DND-41 (cell line): ENCODE results near the gene HSDL2.

ENCODE experiments used
- EZH2 ChIP-seq: IDR thresholded peaks from 3 replicates; pipeline ENCODE4 v1.6.1; 2012; ENCODE audit warnings: borderline replicate concordance, low read depth, mild to moderate bottlenecking, moderate library complexity, low read length, inconsistent platforms; ENCODE audit not compliant: severe bottlenecking
- TF ChIP-seq, protein P1 (sequence below): IDR thresholded peaks from 2 replicates; pipeline ENCODE4 v1.5.1; 2012; ENCODE audit warnings: borderline replicate concordance, low read length, moderate library complexity, mild to moderate bottlenecking; ENCODE audit not compliant: poor library complexity, severe bottlenecking; ENCODE audit errors: extremely low read depth

DNA sequence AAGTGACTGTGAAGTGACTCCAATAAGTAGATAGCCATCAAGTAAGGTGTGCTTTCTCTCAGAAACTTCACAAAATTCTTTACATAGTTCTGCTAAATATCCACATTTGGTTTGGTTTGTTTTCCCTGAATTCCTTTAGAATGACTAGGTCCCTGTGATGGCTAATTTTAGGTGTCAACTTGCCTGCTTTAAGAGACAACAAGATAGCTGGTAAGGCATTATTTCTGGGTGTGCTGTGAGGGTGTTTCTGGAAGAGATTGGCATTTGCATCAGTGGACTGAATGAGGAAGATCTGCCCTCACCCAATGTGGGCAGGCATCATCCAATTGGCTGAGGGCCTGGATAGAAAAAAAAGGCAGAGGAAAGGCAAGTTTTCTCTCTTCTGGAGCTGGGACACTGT lies 38.2 kb upstream of the HSDL2 start:
- TF ChIP-seq, protein P1, sequence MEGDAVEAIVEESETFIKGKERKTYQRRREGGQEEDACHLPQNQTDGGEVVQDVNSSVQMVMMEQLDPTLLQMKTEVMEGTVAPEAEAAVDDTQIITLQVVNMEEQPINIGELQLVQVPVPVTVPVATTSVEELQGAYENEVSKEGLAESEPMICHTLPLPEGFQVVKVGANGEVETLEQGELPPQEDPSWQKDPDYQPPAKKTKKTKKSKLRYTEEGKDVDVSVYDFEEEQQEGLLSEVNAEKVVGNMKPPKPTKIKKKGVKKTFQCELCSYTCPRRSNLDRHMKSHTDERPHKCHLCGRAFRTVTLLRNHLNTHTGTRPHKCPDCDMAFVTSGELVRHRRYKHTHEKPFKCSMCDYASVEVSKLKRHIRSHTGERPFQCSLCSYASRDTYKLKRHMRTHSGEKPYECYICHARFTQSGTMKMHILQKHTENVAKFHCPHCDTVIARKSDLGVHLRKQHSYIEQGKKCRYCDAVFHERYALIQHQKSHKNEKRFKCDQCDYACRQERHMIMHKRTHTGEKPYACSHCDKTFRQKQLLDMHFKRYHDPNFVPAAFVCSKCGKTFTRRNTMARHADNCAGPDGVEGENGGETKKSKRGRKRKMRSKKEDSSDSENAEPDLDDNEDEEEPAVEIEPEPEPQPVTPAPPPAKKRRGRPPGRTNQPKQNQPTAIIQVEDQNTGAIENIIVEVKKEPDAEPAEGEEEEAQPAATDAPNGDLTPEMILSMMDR: no peak
- TF ChIP-seq EZH2: no peak
